ENCODE results near the gene CYP4Z1.
"Not testable (repeated sequence)": the region's sequence is repeated elsewhere in the genome, so short reads cannot be mapped to it uniquely, and the experiment has no call there.

The CYP4Z1 gene

GRCh38 chr1:47031585-47031984 lies 35.4 kb upstream of the CYP4Z1 start:
- no peak overlapping the region for H3K4me3 ChIP-seq (ENCODE audit: low read depth, low read length)
- no peak for TF ChIP-seq CTCF (conservative IDR thresholded peaks at IDR 0.05; ENCODE audit: low read depth, low read length)
- DNase-seq (ENCODE audit: low read depth): peak; percentile 44

- no peak for TF ChIP-seq CTCF (conservative IDR thresholded peaks at IDR 0.05; ENCODE audit: low read depth, low read length)
- H3K4me3 ChIP-seq (ENCODE audit: low read depth, low read length): no peak overlapping the region
- no peak for DNase-seq (ENCODE audit: low read depth)
Observed at GRCh38 chr1:47036764-47037163, 30.3 kb upstream of the CYP4Z1 start.

- DNase-seq (ENCODE audit: low read depth): no peak
- no peak overlapping the region for H3K4me3 ChIP-seq (ENCODE audit: low read depth, low read length)
- no peak for TF ChIP-seq CTCF (conservative IDR thresholded peaks at IDR 0.05; ENCODE audit: low read depth, low read length)
Observed at GRCh38 chr1:47059376-47059775, 7.7 kb upstream of the CYP4Z1 start.

- not testable (repeated sequence) for H3K4me3 ChIP-seq (ENCODE audit: low read depth, low read length)
- DNase-seq (ENCODE audit: low read depth): peak; percentile 1
Observed at GRCh38 chr1:47069080-47069479, 2.0 kb downstream of the CYP4Z1 start.

- not testable (repeated sequence) for H3K4me3 ChIP-seq (ENCODE audit: low read depth, low read length)
Observed at GRCh38 chr1:47069509-47069908, 2.5 kb downstream of the CYP4Z1 start.

GRCh38 chr1:47089356-47089755 lies 22.3 kb downstream of the CYP4Z1 start:
- H3K4me3 ChIP-seq (ENCODE audit: low read depth, low read length): not testable (repeated sequence)
- DNase-seq (ENCODE audit: low read depth): peak; percentile 56
- TF ChIP-seq CTCF (conservative IDR thresholded peaks at IDR 0.05; ENCODE audit: low read depth, low read length): peak; percentile 45

More at GRCh38 chr1:47069509-47069908, 2.5 kb downstream of the CYP4Z1 start:
- not testable (repeated sequence) for DNase-seq (ENCODE audit: low read depth)

GRCh38 chr1:47091476-47091875 lies 24.4 kb downstream of the CYP4Z1 start:
- H3K4me3 ChIP-seq (ENCODE audit: low read depth, low read length); DNase-seq (ENCODE audit: low read depth): not testable (repeated sequence)
- TF ChIP-seq CTCF (conservative IDR thresholded peaks at IDR 0.05; ENCODE audit: low read depth, low read length): peak; percentile 30

GRCh38 chr1:47104816-47105215 lies 37.8 kb downstream of the CYP4Z1 start:
- DNase-seq (ENCODE audit: low read depth): no peak
- no peak for TF ChIP-seq CTCF (conservative IDR thresholded peaks at IDR 0.05; ENCODE audit: low read depth, low read length)
- H3K4me3 ChIP-seq (ENCODE audit: low read depth, low read length): no peak overlapping the region
